ENCODE measurements around the gene PRPF38A.

- TF ChIP-seq MAX (IDR thresholded peaks at IDR 0.05; ENCODE audit: low read depth, low read length) (no peak), CTCF (IDR thresholded peaks at IDR 0.05; ENCODE audit: low read depth, low read length) (no peak), POLR2A (IDR thresholded peaks at IDR 0.05; ENCODE audit: extremely low read depth, insufficient read length) (no peak), MYC (IDR thresholded peaks at IDR 0.05; ENCODE audit: low read depth, low read length) (no peak)
Measured at GRCh38 chr1:52455686-52456085, 51.3 kb downstream of the PRPF38A start.

Data from NB4 (cell line).